Measurements from ENCODE around the gene CLPTM1L. TPM values are rescaled to one million over a fixed set of nuclear protein-coding genes. Genes with fewer than 3 reads are reported as not detected.
"Not testable (repeated sequence)": the region's sequence is repeated elsewhere in the genome, so short reads cannot be mapped to it uniquely, and the experiment has no call there.

The CLPTM1L gene
- total RNA-seq, 1 donor = 252 TPM

GRCh38 chr5:1374679-1375055 is 29.8 kb upstream of the CLPTM1L start:
- H3K4me3 ChIP-seq (ENCODE audit: low read depth, low read length) = no peak overlapping the region
- DNase-seq (ENCODE audit: low read depth) = no peak
- TF ChIP-seq CTCF (IDR thresholded peaks at IDR 0.05; ENCODE audit: insufficient read depth, low read depth, low read length) = no peak

- no peak for DNase-seq (ENCODE audit: low read depth)
- H3K4me3 ChIP-seq (ENCODE audit: low read depth, low read length) = no peak overlapping the region
- TF ChIP-seq CTCF (IDR thresholded peaks at IDR 0.05; ENCODE audit: insufficient read depth, low read depth, low read length) = no peak
Observed at GRCh38 chr5:1374030-1374678, 29.3 kb upstream of the CLPTM1L start.

GRCh38 chr5:1371972-1372342 is 27.1 kb upstream of the CLPTM1L start:
- H3K4me3 ChIP-seq (ENCODE audit: low read depth, low read length); DNase-seq (ENCODE audit: low read depth): not testable (repeated sequence)

GRCh38 chr5:1371218-1371971 is 26.5 kb upstream of the CLPTM1L start:
- no peak for DNase-seq (ENCODE audit: low read depth)
- H3K4me3 ChIP-seq (ENCODE audit: low read depth, low read length) = no peak overlapping the region
- no peak for TF ChIP-seq CTCF (IDR thresholded peaks at IDR 0.05; ENCODE audit: insufficient read depth, low read depth, low read length)

GRCh38 chr5:1370006-1370405 is 25.1 kb upstream of the CLPTM1L start:
- no peak overlapping the region for H3K4me3 ChIP-seq (ENCODE audit: low read depth, low read length)
- TF ChIP-seq CTCF (IDR thresholded peaks at IDR 0.05; ENCODE audit: insufficient read depth, low read depth, low read length) = no peak
- DNase-seq (ENCODE audit: low read depth) = no peak

GRCh38 chr5:1368756-1369155 is 23.9 kb upstream of the CLPTM1L start:
- no peak for DNase-seq (ENCODE audit: low read depth)
- no peak for TF ChIP-seq CTCF (IDR thresholded peaks at IDR 0.05; ENCODE audit: insufficient read depth, low read depth, low read length)
- no peak overlapping the region for H3K4me3 ChIP-seq (ENCODE audit: low read depth, low read length)

- no peak for DNase-seq (ENCODE audit: low read depth)
- no peak overlapping the region for H3K4me3 ChIP-seq (ENCODE audit: low read depth, low read length)
- TF ChIP-seq CTCF (IDR thresholded peaks at IDR 0.05; ENCODE audit: insufficient read depth, low read depth, low read length) = no peak
Observed at GRCh38 chr5:1368236-1368635, 23.3 kb upstream of the CLPTM1L start.
